G401 (cell line): ENCODE measurements around the gene OR5B3. TPM values are rescaled to one million over a fixed set of nuclear protein-coding genes. Genes with fewer than 3 reads are reported as not detected.

ENCODE experiments used
- total RNA-seq: library from RNA; depleted of rRNA; stranded (reverse); fragments of >200 nt; shearing (Covaris generic); gene quantifications from 2 replicates; pipeline ENCODE4 v1.2.3, GENCODE V29; 2014; rRNA removed

Gene OR5B3
- total RNA-seq, 1 experiment from 2014 or later, result not detected

Other genes starting within 250 kb of the OR5B3 start
- not detected in 2 replicates for gene OR9Q2, start 217.8 kb downstream of the OR5B3 start, total RNA-seq
- not detected in 2 replicates for gene OR1S2, start 202.7 kb downstream of the OR5B3 start, total RNA-seq
- not detected in 2 replicates for gene OR1S1, start 194.2 kb downstream of the OR5B3 start, total RNA-seq
- gene OR10Q1, start 178.0 kb downstream of the OR5B3 start, total RNA-seq, result not detected in 2 replicates
- gene OR10W1, start 138.6 kb downstream of the OR5B3 start, total RNA-seq, result not detected in 2 replicates
- gene OR5B17, start 47.8 kb downstream of the OR5B3 start, total RNA-seq, result not detected in 2 replicates
- not detected in 2 replicates for gene OR5B2, start 21.2 kb upstream of the OR5B3 start, total RNA-seq
- not detected in 2 replicates for gene OR5B12, start 35.4 kb upstream of the OR5B3 start, total RNA-seq
- not detected in 2 replicates for gene OR5B21, start 101.2 kb upstream of the OR5B3 start, total RNA-seq
- 0.78 and 1.5 TPM in 2 replicates for gene LPXN, start 169.0 kb upstream of the OR5B3 start, total RNA-seq
- gene ZFP91, start 172.2 kb upstream of the OR5B3 start, total RNA-seq, result 32.9 and 50.6 TPM in 2 replicates
- 0.75 and 2.0 TPM in 2 replicates for gene CNTF, start 215.8 kb upstream of the OR5B3 start, total RNA-seq